ENCODE results near the gene VTI1B.

- no peak for TF ChIP-seq RCOR1 (IDR thresholded peaks at IDR 0.05; ENCODE audit: low read depth, low read length)
- no peak for TF ChIP-seq REST (IDR thresholded peaks at IDR 0.05)
- TF ChIP-seq POLR2A (IDR thresholded peaks at IDR 0.05; ENCODE audit: low read length), result no peak
- no peak for TF ChIP-seq RAD21 (conservative IDR thresholded peaks at IDR 0.05 in 1 of 2, IDR thresholded peaks at IDR 0.05 in 1 of 2)
- no peak for TF ChIP-seq CTCF (IDR thresholded peaks at IDR 0.05)
- TF ChIP-seq MAFK (IDR thresholded peaks at IDR 0.05; ENCODE audit: partially characterized antibody), result no peak
- no peak for TF ChIP-seq KDM1A (IDR thresholded peaks at IDR 0.05; ENCODE audit: low read depth)
- TF ChIP-seq USF2 (IDR thresholded peaks at IDR 0.05), result no peak
- TF ChIP-seq CBX2 (IDR thresholded peaks at IDR 0.05; ENCODE audit: borderline replicate concordance, low read depth), result no peak
Observed at GRCh38 chr14:67641902-67642749, 32.3 kb downstream of the VTI1B start.

All from A549 (cell line).